Gastrocnemius medialis (tissue), 4 donors: Measurements from ENCODE around the gene PXMP2. TPM values are rescaled to one million over a fixed set of nuclear protein-coding genes. Genes with fewer than 3 reads are reported as not detected.

Source experiments
- ATAC-seq, 2 donors: fragments of 150-250 bp; one replicate each; pipeline ENCODE4 v1.9.1; 2016
- DNase-seq, 2 donors: peaks; one replicate each; pipeline ENCODE4 v3.0.0-alpha.2; 2019
- H3K27ac ChIP-seq, 4 donors: fragments of 200-600 bp; sonication (generic); 1 replicate in 1 of 4; 2 replicates in 3 of 4; pipeline ENCODE4 v1.5.1; 2016 to 2018; ENCODE audit warnings: mild to moderate bottlenecking in 2 of 4, moderate library complexity in 1 of 4
- H3K27me3 ChIP-seq, 3 donors: fragments of 200-600 bp; sonication (generic) in 2 of 3; 1 replicate in 1 of 3; 2 replicates in 2 of 3; pipeline versions ENCODE4 v1.5.1 to v1.6.0; 2016 to 2019; ENCODE audit warnings: mild to moderate bottlenecking in 1 of 3, moderate library complexity in 1 of 3
- H3K36me3 ChIP-seq, 2 donors: fragments of 200-600 bp; sonication (generic) in 1 of 2; one replicate each; pipeline ENCODE4 v1.5.1; 2017 to 2018
- H3K4me1 ChIP-seq, 2 donors: fragments of 200-600 bp; sonication (generic) in 1 of 2; one replicate each; pipeline ENCODE4 v1.5.1; 2016 to 2017; ENCODE audit warnings: mild to moderate bottlenecking in 2 of 2
- H3K4me3 ChIP-seq, 4 donors: fragments of 200-600 bp; sonication (generic) in 3 of 4; 1 replicate in 1 of 4; 2 replicates in 3 of 4; pipeline ENCODE4 v1.5.1; 2016 to 2019; ENCODE audit warnings: mild to moderate bottlenecking in 2 of 4
- H3K9me3 ChIP-seq, 3 donors: fragments of 200-600 bp; sonication (generic) in 2 of 3; 1 replicate in 1 of 3; 2 replicates in 2 of 3; pipeline ENCODE4 v1.5.1; 2016 to 2019
- POLR2A ChIP-seq, 2 donors: fragments of 450-650 bp; IDR thresholded peaks; one replicate each; pipeline ENCODE4 v1.6.1; 2017; ENCODE audit warnings: antibody characterized with exemption in 2 of 2, mild to moderate bottlenecking in 2 of 2, moderate library complexity in 2 of 2
- in situ Hi-C, 4 donors: fragments of 200-750 bp; cut with MboI; loops; one replicate each; pipeline versions ENCODE4 v1.15.0 to v1.8.0; 2017; ENCODE audit warnings: low sequenced_read_pairs in 4 of 4
- intact Hi-C: fragments of 100-400 bp; cut with DNase I; formaldehyde crosslinking; loops from one replicate; pipeline ENCODE4 v1.15.1; 2023; ENCODE audit warnings: low total_unique reads
- total RNA-seq, 4 donors: library from RNA; depleted of rRNA; stranded (reverse); fragments of >200 nt; gene quantifications; one replicate each; pipeline versions ENCODE4 v1.1.0 to v1.2.3, GENCODE V29; 2016
- TF ChIP-seq, protein P1 (sequence below), 5 experiments: fragments of 450-650 bp in 3 of 5; fragments of 200-600 bp in 2 of 5; sonication (generic) in 2 of 5; IDR thresholded peaks in 4 of 5; conservative IDR thresholded peaks in 1 of 5; 1 replicate in 4 of 5; 2 replicates in 1 of 5; pipeline ENCODE4 v1.5.1; 2016 to 2019; ENCODE audit warnings: antibody characterized with exemption in 5 of 5, mild to moderate bottlenecking in 3 of 5, moderate library complexity in 3 of 5

The PXMP2 gene
- total RNA-seq, 4 donors from 2014 or later, result 16.0 to 44.8 (median 38.6) TPM

DNA sequence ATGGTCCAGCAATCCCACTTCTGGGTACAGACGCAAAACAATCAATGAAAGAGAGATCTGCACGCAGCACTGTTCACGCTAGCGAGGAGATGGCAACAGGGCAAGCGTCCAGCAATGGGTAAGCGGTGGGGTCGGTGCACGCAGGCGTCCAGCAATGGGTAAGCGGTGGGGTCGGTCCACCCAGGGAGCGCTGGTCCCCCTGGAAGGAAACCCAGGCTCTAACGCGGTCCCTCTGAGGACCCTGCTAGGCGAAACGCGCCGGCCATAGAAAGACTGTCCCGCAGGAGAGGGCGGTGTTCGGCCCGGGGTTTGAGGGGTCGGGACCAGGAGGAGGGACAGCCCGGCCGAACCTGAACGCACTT, 22.6 kb downstream of the PXMP2 start:
- peaks cover 16 to 18% of the 10 kb centered on the region in 2 donors for H3K4me1 ChIP-seq
- in situ Hi-C loops (no loop called here), intact Hi-C loops (loop anchor here (1.0 to 5.0 kb wide), 2 partner anchors 23 to 52 kb away; partner anchors contain the start of genes ANKLE2, POLE and PXMP2)
- peaks cover 0 to 4% of the 10 kb centered on the region in 2 donors for H3K36me3 ChIP-seq
- no peaks in the 10 kb centered on the region for H3K9me3 ChIP-seq
- no peak for DNase-seq
- no peaks in the 10 kb centered on the region for H3K27me3 ChIP-seq
- H3K4me3 ChIP-seq, result peak overlapping the region; percentile 74 to 99 (median 89)
- TF ChIP-seq POLR2A (IDR thresholded peaks at IDR 0.05), result no peak
- TF ChIP-seq, protein P1, sequence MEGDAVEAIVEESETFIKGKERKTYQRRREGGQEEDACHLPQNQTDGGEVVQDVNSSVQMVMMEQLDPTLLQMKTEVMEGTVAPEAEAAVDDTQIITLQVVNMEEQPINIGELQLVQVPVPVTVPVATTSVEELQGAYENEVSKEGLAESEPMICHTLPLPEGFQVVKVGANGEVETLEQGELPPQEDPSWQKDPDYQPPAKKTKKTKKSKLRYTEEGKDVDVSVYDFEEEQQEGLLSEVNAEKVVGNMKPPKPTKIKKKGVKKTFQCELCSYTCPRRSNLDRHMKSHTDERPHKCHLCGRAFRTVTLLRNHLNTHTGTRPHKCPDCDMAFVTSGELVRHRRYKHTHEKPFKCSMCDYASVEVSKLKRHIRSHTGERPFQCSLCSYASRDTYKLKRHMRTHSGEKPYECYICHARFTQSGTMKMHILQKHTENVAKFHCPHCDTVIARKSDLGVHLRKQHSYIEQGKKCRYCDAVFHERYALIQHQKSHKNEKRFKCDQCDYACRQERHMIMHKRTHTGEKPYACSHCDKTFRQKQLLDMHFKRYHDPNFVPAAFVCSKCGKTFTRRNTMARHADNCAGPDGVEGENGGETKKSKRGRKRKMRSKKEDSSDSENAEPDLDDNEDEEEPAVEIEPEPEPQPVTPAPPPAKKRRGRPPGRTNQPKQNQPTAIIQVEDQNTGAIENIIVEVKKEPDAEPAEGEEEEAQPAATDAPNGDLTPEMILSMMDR (IDR thresholded peaks at IDR 0.05 in 4 of 5, conservative IDR thresholded peaks at IDR 0.05 in 1 of 5), result no peak
- peak; percentile 6 to 31 for ATAC-seq
- peak overlapping the region; percentile 86 to 94 (median 90) for H3K27ac ChIP-seq

DNA sequence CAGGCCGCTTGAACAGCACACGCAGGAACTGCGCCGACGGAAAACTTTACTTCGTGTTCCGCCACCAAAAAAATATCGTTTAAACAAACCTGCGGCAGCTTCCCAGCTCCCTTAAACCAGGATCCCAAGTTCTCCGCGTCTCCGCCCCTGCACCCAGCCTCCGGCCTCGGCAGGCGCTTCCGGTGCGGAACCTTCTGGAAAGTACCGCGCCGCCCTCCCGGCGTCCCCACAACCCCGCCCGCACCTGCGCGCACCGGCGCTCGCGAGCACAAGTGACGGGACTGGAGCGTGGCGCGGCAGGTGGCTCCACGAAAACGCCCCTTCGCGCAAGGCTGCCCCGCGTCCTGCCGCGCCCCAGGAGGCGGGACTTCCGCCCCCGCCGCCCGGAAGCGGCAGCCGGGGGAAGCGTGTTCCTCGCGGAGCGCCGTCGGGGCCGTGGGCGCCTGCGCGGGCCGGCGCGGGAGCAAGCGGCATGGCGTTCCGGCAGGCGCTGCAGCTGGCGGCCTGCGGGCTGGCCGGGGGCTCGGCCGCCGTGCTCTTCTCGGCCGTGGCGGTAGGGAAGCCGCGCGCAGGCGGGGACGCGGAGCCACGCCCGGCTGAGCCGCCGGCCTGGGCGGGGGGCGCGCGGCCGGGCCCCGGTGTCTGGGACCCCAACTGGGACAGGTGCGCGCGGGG, 23.2 kb downstream of the PXMP2 start, which contains the start of gene PGAM5:
Gene PGAM5, plus strand, starts transcription at position 438 of the 675 bp plus-strand sequence. Its CDS starts 35 bp downstream, at position 473.
- DNase-seq (peak; percentile 68 to 85), ATAC-seq (peak; percentile 91 to 93)
- H3K36me3 ChIP-seq, result peaks cover 0 to 5% of the 10 kb centered on the region in 2 donors
- intact Hi-C loops, result loop anchor here (1.0 to 5.0 kb wide), 2 partner anchors 23 to 52 kb away; partner anchors contain the start of genes ANKLE2, POLE and PXMP2
- TF ChIP-seq, protein P1 (IDR thresholded peaks at IDR 0.05 in 4 of 5, conservative IDR thresholded peaks at IDR 0.05 in 1 of 5), result peak in 1 of 5 experiments; percentile 7
- peak; percentile 79 to 86 for TF ChIP-seq POLR2A (IDR thresholded peaks at IDR 0.05)
- H3K4me1 ChIP-seq, result peaks cover 16 to 18% of the 10 kb centered on the region in 2 donors
- in situ Hi-C loops, result no loop called here
- peak within 1 kb of the TSS; percentile 86 to 94 (median 90) for H3K27ac ChIP-seq
- H3K4me3 ChIP-seq, result peak within 1 kb of the TSS; percentile 74 to 99 (median 89)
- no peaks in the 10 kb centered on the region for H3K9me3 ChIP-seq
- H3K27me3 ChIP-seq, result no peaks in the 10 kb centered on the region

DNA sequence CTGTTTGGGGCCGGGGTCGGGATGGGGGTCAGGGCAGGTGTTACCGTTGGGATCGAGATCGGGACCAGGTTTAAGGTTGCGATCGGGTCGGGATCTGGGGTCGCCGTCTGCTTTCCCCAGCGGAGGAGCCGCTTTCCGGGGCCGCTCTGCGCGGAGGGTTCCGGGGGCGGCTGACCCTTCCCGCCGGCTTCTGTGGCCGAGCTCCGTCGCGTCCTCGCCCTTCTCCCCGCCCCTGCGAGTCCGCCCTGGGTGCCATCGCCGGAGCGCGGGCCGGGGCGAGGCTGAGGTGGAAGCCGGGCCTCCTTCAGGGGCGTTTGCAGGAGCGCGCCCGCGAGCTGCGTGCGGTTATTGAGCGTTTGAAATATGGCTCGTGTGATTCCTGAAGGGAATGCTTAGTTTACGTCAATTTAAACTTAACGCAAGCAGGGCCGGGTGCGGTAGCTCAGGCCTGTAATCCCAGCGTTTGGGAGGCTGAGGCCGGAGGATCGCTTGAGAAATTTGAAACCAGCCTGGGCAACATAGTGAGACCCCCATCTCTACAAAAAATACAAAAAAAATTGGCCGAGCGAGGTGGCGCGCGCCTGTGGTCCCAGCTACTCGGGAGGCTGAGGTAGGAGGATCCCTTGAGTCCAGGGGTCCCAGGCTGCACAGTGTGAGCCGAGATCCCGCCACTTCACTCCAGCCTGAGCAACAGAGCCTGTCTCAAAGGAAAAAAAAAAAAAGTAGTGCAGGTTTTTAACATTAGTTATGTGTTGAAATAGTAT, 23.9 kb downstream of the PXMP2 start:
- no peak for DNase-seq
- Histone ChIP-seq H3K36me3 (peaks cover 0 to 12% of the 10 kb centered on the region in 2 donors), H3K9me3 (no peaks in the 10 kb centered on the region), H3K27ac (peak overlapping the region; percentile 62 to 94 (median 88)), H3K27me3 (no peaks in the 10 kb centered on the region), H3K4me1 (peaks cover 16 to 18% of the 10 kb centered on the region in 2 donors), H3K4me3 (peak overlapping the region; percentile 74 to 98 (median 87))
- intact Hi-C loops (loop anchor here (5.0 kb wide), 1 partner anchor 51 kb away; the partner anchor contains the start of gene ANKLE2), in situ Hi-C loops (no loop called here)
- ATAC-seq, result peak; percentile 24 to 25
- TF ChIP-seq, protein P1 (IDR thresholded peaks at IDR 0.05 in 4 of 5, conservative IDR thresholded peaks at IDR 0.05 in 1 of 5), result no peak
- TF ChIP-seq POLR2A (IDR thresholded peaks at IDR 0.05), result no peak

DNA sequence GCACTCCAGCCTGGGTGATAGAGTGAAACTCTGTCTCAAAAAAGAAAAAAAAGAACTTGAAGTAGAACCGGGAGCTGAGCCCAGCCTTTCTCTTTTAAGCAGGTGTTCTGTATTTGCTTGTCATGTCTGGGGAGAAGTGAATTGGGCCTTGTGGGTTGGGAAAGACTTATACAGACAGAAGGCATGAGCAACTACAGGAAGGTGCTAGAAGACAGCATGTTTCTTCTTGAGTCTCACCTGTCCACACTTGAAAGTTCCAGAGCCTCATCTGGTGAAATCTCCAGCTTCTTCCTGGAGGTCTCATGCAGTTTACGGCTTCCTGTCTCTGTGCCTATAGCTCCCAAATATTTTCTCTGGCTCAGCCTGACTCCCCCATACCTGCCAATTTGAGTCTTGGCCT, 25.7 kb downstream of the PXMP2 start:
- intact Hi-C loops, result loop anchor here (5.0 kb wide), 1 partner anchor 49 kb away; the partner anchor contains the start of gene ANKLE2
- peaks cover 0 to 31% of the 10 kb centered on the region in 2 donors for H3K36me3 ChIP-seq
- in situ Hi-C loops, result no loop called here
- H3K27ac ChIP-seq, result no peak overlapping the region
- TF ChIP-seq, protein P1 (IDR thresholded peaks at IDR 0.05 in 4 of 5, conservative IDR thresholded peaks at IDR 0.05 in 1 of 5), result no peak
- DNase-seq (no peak), ATAC-seq (no peak)
- no peak overlapping the region for H3K4me3 ChIP-seq
- H3K9me3 ChIP-seq, result no peaks in the 10 kb centered on the region
- peaks cover 16 to 18% of the 10 kb centered on the region in 2 donors for H3K4me1 ChIP-seq
- H3K27me3 ChIP-seq, result no peaks in the 10 kb centered on the region
